Suprapubic skin (tissue), 4 donors: ENCODE data around the gene ARMH3. TPM values are rescaled to one million over a fixed set of nuclear protein-coding genes. Genes with fewer than 3 reads are reported as not detected.
A peak's percentile ranks its signal among the peaks of the same experiment; 100 is the strongest.

Experiments used
- DNase-seq, 2 donors: peaks; one replicate each; pipeline ENCODE4 v3.0.0-alpha.2; 2019; ENCODE audit warnings: low spot score in 2 of 2
- H3K27ac ChIP-seq: fragments of 200-600 bp; sonication (generic); one replicate; pipeline ENCODE4 v1.5.1; 2019
- H3K27me3 ChIP-seq: fragments of 200-600 bp; sonication (generic); one replicate; pipeline ENCODE4 v1.5.1; 2019
- H3K36me3 ChIP-seq: fragments of 200-600 bp; sonication (generic); one replicate; pipeline ENCODE4 v1.5.1; 2019
- H3K4me1 ChIP-seq: fragments of 200-600 bp; sonication (generic); one replicate; pipeline ENCODE4 v1.5.1; 2019
- H3K4me3 ChIP-seq: fragments of 200-600 bp; sonication (generic); one replicate; pipeline ENCODE4 v1.5.1; 2019; ENCODE audit warnings: mild to moderate bottlenecking
- H3K9me3 ChIP-seq: fragments of 200-600 bp; sonication (generic); one replicate; pipeline ENCODE4 v1.5.1; 2019
- EP300 ChIP-seq: sonication (generic); formaldehyde crosslinking; IDR thresholded peaks from one replicate; pipeline ENCODE4 v1.6.1; 2017; ENCODE audit warnings: antibody characterized with exemption
- POLR2A ChIP-seq, 2 donors: fragments of 450-650 bp; IDR thresholded peaks; one replicate each; pipeline ENCODE4 v1.6.1; 2017; ENCODE audit warnings: antibody characterized with exemption in 2 of 2, mild to moderate bottlenecking in 2 of 2, moderate library complexity in 2 of 2
- POLR2AphosphoS5 ChIP-seq, 3 donors: sonication (generic); formaldehyde crosslinking; IDR thresholded peaks; one replicate each; pipeline ENCODE4 v1.6.1; 2017; ENCODE audit warnings: antibody characterized with exemption in 3 of 3
- WGBS: methylation state at CpG from one replicate; pipeline ENCODE4 v1.1.5; 2018; 5-methylcytosine and 5-hydroxymethylcytosine counted together
- total RNA-seq, 4 donors: library from RNA; depleted of rRNA; stranded (reverse); fragments of >200 nt; gene quantifications; one replicate each; pipeline ENCODE4 v1.1.0, GENCODE V29; 2016
- TF ChIP-seq, protein P1 (sequence below), 2 donors: fragments of 200-600 bp in 1 of 2; fragments of 450-650 bp in 1 of 2; sonication (generic) in 1 of 2; IDR thresholded peaks; one replicate each; pipeline ENCODE4 v1.5.1; 2016 to 2019; ENCODE audit warnings: antibody characterized with exemption in 2 of 2, mild to moderate bottlenecking in 1 of 2, moderate library complexity in 1 of 2

ARMH3 gene
- total RNA-seq, 4 donors from 2014 or later: 12.1 to 25.7 (median 20.4) TPM

DNA sequence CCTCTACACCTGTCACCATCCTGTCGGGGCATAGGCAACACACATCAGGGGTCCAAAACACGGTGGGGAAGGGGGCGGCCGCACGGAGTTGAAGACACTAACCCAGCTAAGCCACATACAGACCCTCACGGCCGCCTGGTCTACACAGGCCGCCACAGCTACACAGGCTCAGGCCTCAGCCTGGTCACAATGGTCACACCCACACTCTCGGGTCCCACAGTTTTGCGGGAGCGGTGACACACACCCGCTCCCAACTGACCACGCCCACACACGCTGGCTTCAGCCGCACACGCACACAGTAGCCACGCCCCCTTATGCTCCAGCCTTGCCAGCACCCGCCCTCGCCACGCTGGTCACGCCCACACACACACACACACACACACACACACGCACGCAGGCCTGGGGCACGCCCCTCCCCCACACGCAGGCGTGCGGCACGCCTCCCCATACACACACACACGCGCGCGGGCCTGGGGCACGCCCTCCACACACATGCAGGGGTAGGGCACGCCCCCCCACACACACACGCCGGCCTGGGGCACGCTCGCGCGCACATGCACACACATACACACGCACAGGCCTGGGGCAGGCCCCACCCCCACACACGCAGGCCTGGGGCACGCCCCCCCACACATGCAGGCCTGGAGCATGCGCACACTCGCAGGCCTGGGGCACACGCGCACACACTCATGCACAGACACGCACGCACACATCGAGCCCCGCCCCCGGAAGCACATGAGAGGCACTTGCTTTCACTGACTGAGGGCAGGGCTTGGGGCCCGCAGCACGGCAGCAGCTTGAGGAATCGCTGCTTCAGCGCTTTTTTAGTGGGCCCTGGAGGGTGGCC, 225.4 kb downstream of the ARMH3 start:
- Histone ChIP-seq H3K4me3 (peak overlapping the region; percentile 57), H3K4me1 (peaks cover 35% of the 10 kb centered on the region), H3K27ac (peak overlapping the region; percentile 72), H3K9me3 (no peaks in the 10 kb centered on the region), H3K27me3 (no peaks in the 10 kb centered on the region), H3K36me3 (no peaks in the 10 kb centered on the region)
- TF ChIP-seq, protein P1, sequence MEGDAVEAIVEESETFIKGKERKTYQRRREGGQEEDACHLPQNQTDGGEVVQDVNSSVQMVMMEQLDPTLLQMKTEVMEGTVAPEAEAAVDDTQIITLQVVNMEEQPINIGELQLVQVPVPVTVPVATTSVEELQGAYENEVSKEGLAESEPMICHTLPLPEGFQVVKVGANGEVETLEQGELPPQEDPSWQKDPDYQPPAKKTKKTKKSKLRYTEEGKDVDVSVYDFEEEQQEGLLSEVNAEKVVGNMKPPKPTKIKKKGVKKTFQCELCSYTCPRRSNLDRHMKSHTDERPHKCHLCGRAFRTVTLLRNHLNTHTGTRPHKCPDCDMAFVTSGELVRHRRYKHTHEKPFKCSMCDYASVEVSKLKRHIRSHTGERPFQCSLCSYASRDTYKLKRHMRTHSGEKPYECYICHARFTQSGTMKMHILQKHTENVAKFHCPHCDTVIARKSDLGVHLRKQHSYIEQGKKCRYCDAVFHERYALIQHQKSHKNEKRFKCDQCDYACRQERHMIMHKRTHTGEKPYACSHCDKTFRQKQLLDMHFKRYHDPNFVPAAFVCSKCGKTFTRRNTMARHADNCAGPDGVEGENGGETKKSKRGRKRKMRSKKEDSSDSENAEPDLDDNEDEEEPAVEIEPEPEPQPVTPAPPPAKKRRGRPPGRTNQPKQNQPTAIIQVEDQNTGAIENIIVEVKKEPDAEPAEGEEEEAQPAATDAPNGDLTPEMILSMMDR (IDR thresholded peaks at IDR 0.05): no peak
- TF ChIP-seq EP300 (no peak), POLR2AphosphoS5 (IDR thresholded peaks at IDR 0.05) (peak in 2 of 3 donors; percentile 61 to 82), POLR2A (IDR thresholded peaks at IDR 0.05) (no peak)
- WGBS: 4% methylated on average over 15 of the region's 56 CpGs
- DNase-seq: peak; percentile 95 to 96

DNA sequence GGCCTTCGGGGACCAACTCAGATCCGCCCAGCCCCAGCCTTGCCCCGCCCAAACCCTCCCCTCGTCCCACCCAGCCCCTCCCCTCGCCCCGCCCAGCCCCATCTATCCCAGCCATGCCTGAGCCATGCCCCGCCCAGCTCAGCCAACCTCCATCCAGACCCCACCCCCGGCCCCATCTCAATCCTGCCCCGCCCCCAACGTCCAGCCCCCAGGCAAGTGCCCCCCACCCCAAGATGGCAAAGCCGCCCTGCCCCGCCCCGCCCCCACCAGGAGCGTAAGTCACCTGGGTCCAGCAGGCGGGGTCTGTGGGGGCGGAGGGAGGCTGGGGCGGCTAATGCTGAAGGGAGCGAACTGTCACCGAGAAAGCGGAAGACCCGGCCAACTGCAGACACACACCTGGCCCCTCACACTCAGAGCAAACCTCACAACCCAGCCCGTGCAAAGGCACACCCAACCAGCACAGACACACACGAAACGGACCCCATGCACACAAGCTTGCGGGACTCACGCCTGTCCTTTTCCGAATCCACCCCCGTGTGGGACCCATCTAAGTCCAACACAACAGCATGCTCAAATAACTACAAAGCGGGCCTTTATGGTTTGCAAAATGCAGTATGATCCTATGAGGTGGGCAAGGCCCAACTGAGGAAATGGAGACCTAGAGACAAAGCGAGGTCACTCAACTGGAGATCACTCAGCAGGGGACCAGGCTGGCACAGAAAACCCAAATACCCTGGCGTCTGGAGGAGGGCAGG, 226.2 kb downstream of the ARMH3 start:
- Histone ChIP-seq H3K27me3 (no peaks in the 10 kb centered on the region), H3K4me3 (peak overlapping the region; percentile 57), H3K9me3 (no peaks in the 10 kb centered on the region), H3K4me1 (peaks cover 35% of the 10 kb centered on the region), H3K27ac (peak overlapping the region; percentile 72), H3K36me3 (no peaks in the 10 kb centered on the region)
- WGBS: 15% methylated on average over 11 of the region's 31 CpGs
- peak; percentile 70 to 82 for DNase-seq
- TF ChIP-seq POLR2AphosphoS5 (IDR thresholded peaks at IDR 0.05) (no peak), EP300 (no peak), POLR2A (IDR thresholded peaks at IDR 0.05) (no peak)
- TF ChIP-seq, protein P1 (IDR thresholded peaks at IDR 0.05): no peak

GRCh38 chr10:101828766-101829551, 227.0 kb downstream of the ARMH3 start:
- peak; percentile 78 to 80 for DNase-seq
- H3K27ac ChIP-seq: no peak overlapping the region
- no peaks in the 10 kb centered on the region for H3K9me3 ChIP-seq
- peaks cover 35% of the 10 kb centered on the region for H3K4me1 ChIP-seq
- H3K36me3 ChIP-seq: no peaks in the 10 kb centered on the region
- TF ChIP-seq POLR2AphosphoS5 (IDR thresholded peaks at IDR 0.05) (no peak), POLR2A (IDR thresholded peaks at IDR 0.05) (no peak), EP300 (no peak)
- TF ChIP-seq, protein P1 (IDR thresholded peaks at IDR 0.05): no peak
- WGBS: 56% methylated on average over 25 of the region's 39 CpGs
- peak overlapping the region; percentile 57 for H3K4me3 ChIP-seq
- no peaks in the 10 kb centered on the region for H3K27me3 ChIP-seq

DNA sequence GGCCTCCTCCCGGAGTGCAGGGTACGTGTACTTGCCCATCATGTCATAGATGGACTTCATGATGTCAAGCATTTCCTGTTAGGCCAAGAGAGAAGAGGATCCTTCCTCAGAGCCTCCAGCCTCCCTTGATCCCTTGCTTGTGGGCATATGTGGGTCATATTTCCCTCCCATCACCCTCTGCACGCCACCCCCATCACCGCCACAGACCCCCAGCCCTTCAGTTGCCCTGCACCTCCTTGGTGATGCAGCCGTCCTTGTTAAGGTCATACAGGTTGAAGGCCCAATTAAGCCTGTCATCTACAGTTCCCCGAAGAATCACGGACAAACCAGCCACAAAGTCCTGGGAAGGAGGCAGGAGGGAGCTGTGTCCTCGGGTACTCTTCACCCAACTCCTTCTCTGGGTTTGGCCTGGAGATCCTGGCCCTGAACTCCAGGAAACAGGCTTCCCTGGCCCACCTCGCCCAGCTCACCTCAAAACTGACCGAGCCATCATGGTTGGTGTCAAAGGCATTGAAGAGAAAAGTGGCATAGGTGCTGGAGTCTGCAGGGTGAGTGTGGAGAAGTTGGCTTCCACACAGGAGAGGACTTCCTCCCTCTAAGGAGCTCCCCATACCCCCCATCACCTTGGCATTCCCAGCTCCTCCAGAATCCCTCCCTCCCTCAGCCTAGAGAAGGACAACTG, 227.9 kb downstream of the ARMH3 start:
- no peak overlapping the region for H3K27ac ChIP-seq
- H3K27me3 ChIP-seq: no peaks in the 10 kb centered on the region
- TF ChIP-seq POLR2A (IDR thresholded peaks at IDR 0.05) (no peak), POLR2AphosphoS5 (IDR thresholded peaks at IDR 0.05) (no peak), EP300 (no peak)
- TF ChIP-seq, protein P1 (IDR thresholded peaks at IDR 0.05): no peak
- no peaks in the 10 kb centered on the region for H3K36me3 ChIP-seq
- no peak overlapping the region for H3K4me3 ChIP-seq
- no peaks in the 10 kb centered on the region for H3K9me3 ChIP-seq
- H3K4me1 ChIP-seq: peaks cover 35% of the 10 kb centered on the region
- 100% methylated on average over 9 of the region's 10 CpGs for WGBS
- DNase-seq: peak in 1 of 2 donors; percentile 70
